GM12864 (cell line): ENCODE data around the gene SOBP.

Source experiments
- DNase-seq: peaks from one replicate; pipeline ENCODE4 v3.0.0-alpha.2; 2011; ENCODE audit warnings: low read depth
- H3K4me3 ChIP-seq: 2 replicates; pipeline ENCODE4 v1.5.1; 2011; ENCODE audit warnings: mild to moderate bottlenecking, low read depth, low read length, control low read depth
- TF ChIP-seq, protein P1 (sequence below): IDR thresholded peaks from 2 replicates; pipeline ENCODE4 v1.5.1; 2011; ENCODE audit warnings: low read depth, mild to moderate bottlenecking, moderate library complexity, low read length, control low read depth, inconsistent platforms; ENCODE audit errors: missing control alignments

The SOBP gene

GRCh38 chr6:107563694-107564588 lies 74.0 kb downstream of the SOBP start:
- DNase-seq: no peak
- TF ChIP-seq, protein P1, sequence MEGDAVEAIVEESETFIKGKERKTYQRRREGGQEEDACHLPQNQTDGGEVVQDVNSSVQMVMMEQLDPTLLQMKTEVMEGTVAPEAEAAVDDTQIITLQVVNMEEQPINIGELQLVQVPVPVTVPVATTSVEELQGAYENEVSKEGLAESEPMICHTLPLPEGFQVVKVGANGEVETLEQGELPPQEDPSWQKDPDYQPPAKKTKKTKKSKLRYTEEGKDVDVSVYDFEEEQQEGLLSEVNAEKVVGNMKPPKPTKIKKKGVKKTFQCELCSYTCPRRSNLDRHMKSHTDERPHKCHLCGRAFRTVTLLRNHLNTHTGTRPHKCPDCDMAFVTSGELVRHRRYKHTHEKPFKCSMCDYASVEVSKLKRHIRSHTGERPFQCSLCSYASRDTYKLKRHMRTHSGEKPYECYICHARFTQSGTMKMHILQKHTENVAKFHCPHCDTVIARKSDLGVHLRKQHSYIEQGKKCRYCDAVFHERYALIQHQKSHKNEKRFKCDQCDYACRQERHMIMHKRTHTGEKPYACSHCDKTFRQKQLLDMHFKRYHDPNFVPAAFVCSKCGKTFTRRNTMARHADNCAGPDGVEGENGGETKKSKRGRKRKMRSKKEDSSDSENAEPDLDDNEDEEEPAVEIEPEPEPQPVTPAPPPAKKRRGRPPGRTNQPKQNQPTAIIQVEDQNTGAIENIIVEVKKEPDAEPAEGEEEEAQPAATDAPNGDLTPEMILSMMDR: no peak

DNA sequence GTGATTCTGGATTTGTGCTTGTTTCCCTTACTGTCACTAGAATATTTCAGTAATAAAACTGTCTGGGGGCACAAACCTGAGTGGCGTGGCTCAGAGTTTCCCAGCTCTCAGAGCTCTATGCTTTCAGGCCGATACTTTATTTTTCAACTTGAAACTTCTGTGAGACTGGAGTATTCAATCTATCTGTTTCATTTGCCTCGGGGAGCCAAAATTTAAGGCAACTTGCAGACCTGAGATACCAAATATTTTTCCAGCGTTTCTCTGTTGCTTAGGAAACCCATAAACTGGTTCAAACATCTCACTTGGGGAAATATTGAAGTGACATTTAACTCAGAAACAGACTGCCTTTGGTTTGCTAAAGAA lies 74.7 kb downstream of the SOBP start:
- no peak for DNase-seq
- TF ChIP-seq, protein P1: no peak
- no peak overlapping the region for H3K4me3 ChIP-seq

More at GRCh38 chr6:107563694-107564588, 74.0 kb downstream of the SOBP start:
- no peak overlapping the region for H3K4me3 ChIP-seq

DNA sequence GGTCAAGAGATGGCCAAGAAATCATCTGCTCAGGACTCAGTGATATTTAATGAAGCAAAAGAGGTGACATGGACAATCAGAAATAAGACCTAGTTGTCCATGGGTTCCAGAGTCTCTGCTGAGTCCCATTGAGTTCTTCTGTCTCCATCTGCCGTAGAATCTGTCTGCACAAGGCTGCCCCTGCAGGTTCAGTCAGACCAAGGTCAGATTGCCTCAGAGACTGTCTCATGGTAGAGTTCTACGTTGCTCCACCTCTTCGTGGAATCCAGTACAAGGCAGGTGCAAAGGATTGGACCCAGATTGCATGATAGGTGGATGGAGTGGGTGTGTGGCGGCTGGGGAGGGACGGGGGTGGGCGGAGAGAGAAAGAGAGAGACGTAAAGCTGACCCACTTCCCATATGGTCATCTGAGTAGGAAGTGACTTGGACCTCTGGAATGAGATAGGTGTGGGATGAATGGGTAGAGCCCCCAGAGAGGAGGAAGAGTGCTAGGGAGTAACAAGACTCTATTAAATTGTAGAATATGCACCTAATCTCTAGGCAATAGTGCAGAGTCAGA lies 75.3 kb downstream of the SOBP start:
- TF ChIP-seq, protein P1: no peak
- H3K4me3 ChIP-seq: no peak overlapping the region
- DNase-seq: no peak

- DNase-seq: no peak
- TF ChIP-seq, protein P1: no peak
- no peak overlapping the region for H3K4me3 ChIP-seq
Observed at GRCh38 chr6:107567643-107568042, 77.7 kb downstream of the SOBP start.

DNA sequence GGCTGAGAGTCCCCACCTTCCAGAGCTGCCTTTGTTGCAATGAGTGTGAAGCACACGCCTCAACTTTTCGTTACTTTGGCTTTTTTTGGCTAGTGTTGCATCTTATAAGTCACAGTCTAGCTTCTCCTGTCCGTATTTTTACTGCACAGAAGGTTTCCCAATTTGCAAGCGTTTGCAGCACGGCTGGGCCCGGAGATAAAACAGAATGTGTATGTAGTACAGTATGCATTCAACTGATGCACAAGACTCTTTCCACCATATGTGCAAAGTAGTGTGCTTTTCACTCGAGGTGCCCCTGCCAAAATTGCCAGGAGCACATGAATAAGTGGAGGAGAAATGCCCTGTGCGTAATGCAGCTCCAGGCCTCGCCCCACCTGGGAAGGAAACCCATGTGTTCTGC lies 79.6 kb downstream of the SOBP start:
- H3K4me3 ChIP-seq: no peak overlapping the region
- DNase-seq: no peak
- TF ChIP-seq, protein P1: no peak

DNA sequence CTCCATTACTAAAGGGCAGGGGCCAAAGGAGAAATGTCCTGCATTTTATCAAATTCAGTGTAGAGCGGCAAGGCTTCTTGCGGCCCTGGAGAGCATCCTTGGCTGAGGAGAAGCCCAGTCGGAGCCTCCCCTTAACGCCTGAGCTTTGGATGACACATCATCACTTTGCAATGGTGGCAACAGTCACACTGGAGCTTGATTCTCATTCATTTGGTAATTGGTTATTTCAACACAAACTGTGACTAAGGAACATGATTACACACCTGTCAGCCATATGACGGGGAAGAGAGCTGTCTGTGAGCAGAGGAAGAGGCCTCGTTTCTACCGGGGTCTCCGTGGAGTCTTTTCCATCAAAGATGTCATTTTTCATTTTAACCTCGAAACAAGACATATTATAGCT lies 81.4 kb downstream of the SOBP start:
- no peak for DNase-seq
- TF ChIP-seq, protein P1: no peak
- no peak overlapping the region for H3K4me3 ChIP-seq
